DLD1 (cell line): ENCODE results near the gene NR2F1.

Experiments
- in situ Hi-C: cut with HindIII; loops from 2 replicates; pipeline ENCODE4 v1.10.0; 2017; ENCODE audit warnings: low sequenced_read_pairs

The NR2F1 gene

DNA sequence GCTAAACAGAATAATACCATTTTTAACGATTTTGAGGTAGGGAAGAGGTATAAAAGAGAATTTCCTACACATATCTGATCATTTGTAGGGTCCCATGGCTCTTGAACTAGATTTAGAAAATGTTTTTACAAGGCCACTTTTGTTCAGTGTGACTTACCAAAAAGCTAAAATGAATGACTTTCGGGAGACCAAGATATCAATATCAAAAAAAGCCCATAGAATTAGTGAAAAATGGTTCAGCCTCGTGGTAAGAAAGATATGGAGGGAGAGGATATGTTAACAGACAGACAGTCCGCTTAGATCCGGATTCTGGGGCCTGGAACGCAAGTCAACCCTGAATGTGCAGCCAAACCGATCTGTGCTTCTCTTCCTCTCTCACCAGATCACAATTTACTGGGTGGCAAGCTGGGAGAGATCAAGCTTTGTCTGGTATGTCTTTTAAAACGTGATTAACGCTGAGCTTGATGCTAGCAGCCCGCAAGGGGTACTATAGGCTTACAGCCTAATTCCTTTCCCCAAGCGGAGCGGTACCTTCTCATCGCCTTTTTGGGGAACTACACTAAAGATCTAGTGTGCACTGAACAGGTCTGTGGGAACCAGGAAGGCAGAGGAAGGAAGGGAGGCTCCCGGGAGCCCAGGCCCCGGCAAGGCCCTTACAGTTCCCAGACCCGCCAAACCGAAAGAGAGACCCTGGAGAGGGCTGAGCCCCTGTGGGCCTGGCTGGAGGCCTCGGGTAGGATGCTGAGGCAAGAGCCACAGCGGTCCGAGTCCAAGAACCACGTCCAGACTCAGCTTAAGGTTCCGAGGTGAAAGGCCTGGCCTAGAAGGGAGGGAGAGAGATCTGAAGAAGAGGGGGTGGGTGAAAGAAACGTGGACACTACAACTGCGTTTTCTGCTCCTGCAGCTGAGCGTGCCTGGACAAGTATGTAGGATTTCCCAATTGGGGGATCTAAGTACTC, 4.9 kb upstream of the NR2F1 start:
- in situ Hi-C loops: no loop called here

DNA sequence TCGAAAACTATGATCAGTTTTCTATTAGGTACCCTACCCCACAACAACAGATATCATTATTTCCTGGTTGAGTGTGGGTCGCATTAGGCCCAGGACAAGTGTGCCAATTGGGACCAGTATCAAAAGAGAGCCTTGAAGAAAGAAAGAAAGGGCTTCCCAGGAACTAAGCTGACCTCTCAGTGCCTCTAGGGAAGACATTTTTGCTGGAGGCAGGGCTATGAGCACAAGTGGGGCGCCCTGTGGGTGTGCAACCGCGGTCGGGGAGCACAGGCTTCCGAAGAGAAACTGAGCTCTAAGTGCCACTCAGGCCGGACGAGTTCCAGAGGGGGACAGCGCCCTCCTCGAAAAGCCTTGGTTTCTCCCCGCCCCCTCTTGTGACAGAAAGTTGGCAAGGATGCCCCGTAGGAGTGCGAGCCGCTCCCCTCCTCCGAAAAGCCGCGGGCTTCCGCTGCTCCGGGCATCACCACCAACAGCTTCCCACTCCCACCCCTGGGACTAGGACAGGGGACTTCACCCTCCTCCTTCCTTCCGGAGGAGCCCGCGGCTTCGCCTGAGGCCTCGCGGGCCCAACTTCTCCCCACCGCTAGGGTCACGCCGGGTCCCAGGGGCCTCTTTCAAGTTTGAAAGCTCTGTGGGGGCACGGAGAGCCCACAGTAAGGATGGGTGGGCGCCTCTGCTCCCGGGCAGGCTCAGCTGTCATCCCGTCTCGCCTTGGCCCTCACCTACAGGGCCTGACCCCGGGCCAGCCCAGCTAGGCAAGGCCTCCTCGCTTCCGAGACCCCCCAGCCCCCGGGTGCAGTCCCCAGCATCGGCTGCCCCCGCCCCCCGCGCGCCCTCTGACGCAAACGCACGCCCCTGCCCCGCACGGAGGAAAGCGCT, 4.0 kb upstream of the NR2F1 start:
- in situ Hi-C loops: no loop called here

DNA sequence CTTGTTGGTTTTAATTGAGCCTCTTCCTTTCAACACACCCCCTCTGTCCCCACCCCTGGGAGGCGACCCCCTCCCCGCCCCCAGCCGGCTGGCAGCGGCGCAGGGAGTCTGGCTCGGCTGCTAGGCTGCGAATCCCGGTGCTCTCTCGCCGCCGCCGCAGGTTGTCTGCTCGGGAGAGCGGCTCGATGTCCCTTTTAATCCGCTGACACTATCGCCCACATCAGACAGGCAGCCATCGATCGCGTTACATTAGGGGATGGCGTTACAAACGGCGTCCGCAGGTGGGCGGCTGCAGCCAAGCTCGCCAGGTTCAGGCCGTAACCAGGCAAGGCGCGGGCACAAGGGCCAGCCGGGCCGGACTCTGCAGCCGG, 3.3 kb upstream of the NR2F1 start:
- in situ Hi-C loops: no loop called here

DNA sequence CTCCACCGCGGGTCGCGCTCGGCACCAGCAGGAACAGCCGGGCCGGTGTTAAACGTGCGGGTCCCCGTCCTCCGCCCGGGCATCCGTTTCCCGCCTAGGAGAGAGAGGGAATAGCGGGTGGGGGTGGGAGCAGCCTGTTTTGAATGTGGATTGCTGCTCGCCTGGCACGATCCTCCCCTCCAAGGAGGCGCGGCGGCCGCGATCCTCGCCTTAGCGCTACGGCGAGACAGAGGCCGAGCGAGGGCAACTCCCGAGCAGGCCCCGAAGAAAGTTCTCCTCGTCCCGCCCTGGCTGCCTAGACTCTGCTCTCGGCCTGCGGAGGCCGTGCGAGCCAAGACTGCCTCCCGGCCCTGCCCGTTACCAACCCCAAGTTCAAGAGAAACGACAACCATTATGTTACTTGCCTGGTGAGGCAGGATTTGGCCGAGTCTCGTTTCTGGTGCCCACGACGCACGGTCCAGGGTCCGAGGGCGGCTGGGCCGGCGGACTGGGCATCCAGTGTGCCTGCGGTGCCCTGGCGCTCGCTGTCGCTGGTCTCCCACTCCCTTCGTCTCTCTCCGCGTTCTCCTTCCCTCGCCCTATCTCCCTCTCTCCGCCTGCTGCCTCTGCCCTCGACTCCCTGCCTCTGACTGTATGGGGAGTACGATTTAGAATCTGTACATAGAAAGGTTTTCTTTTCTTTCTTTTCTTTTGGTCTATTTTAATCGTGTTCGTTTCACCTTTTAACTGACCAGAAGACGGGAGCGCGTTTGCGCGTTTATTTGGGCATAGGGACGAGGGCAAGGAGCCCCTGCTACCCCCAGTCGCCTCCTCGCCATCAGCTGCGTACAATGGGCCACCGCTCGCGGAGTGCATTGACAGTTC, 2.7 kb upstream of the NR2F1 start:
- in situ Hi-C loops: no loop called here

DNA sequence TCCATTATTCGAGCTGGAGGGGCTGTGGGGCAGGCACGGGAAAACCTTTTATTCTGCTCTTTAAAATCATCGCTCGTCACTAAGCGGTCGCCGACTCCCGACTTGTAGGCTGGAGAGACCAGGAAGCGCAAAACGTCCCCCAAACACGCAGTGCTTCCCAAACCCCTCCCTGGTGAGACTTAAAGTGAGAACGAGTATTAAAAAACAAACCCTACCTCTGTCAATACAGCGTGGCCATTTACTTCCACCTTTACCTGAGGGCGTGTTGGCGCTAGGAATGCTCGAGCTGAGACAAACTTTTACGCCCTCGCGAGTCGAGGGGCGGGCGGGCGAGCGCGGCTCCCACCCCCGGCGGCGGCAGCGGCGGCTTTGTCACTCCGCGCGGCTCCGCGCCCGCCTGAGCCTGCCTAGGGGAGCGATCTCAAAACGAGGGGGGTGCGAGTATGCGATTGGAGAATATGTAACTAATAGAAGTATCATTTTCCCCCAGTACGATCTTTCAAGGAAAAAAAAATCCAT, 2.0 kb upstream of the NR2F1 start, which contains the start of gene NR2F1-AS1:
NR2F1-AS1 (minus strand) TSS at position 293 of the 519 bp plus-strand sequence.
- in situ Hi-C loops: no loop called here

DNA sequence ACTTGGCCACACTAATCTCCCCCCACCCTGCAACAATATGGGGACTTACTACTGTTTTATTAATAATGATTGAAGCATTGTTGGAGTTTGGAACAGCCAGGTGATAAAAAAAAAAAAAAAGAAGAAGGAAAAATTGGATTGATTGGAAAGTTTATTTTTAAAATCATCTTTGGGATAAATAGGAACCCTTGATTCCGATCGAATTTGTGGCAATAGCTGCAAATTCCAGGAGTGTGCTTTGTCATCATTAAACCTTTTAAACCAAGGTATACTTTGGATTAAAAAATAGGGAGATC, 907 bp upstream of the NR2F1 start:
- in situ Hi-C loops: no loop called here

DNA sequence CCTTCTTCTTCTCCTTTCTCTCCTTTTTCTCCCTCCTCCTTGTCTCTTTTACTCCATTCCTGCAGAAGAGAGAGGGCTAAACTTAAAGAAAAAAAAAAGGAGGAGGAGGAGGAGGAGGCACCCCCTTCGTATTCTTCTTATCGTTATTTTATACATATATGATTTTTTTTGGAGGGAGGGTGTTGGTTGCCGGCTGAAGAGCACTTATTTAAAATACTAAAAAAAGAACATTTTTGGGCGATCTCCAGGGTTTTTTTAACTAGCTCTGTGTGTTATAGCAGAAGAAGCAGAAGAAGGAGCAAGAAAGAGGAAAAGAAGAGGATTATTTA, 381 bp downstream of the NR2F1 start:
- in situ Hi-C loops: no loop called here

DNA sequence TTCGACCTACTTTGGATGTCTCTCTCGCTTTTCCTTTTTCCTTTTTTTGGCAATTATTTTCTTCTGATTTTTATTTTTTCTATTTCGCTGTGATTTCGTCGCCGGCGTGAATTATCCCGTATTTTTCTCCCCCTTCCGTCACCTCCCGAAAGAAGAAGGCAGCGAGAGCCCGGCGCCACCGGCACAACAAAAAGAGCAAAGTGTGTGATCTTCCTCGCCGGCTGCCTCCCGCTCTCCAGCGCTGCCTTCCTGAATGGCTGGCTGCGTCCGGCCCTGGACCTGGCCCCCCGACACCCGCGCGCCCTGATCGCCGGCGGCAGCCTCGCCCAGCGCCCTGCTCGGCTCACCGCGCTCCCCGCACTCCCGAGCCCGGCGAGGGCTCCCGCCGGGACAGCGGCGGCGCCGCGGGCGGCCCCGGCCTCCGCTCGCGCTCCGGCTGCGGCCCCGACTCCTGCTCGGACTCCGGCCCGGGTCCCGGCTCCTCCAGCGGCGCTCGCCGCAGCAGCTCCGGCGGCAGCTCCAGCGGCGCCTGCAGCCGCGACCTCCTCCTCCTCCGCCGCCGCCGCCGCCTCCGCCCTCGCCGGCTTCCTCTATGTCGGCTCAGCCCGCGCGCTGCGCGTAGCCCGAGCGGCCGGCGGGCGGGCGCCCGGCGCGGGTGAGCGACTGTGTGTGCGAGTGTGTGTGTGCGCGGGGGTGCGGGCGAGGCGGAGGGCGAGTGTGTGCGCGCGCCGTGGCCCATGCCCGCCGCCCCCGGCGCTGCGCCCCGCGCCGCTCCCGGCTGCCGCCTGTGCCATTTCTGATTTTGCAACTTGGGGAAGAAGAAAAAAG, 960 bp downstream of the NR2F1 start:
- in situ Hi-C loops: no loop called here

DNA sequence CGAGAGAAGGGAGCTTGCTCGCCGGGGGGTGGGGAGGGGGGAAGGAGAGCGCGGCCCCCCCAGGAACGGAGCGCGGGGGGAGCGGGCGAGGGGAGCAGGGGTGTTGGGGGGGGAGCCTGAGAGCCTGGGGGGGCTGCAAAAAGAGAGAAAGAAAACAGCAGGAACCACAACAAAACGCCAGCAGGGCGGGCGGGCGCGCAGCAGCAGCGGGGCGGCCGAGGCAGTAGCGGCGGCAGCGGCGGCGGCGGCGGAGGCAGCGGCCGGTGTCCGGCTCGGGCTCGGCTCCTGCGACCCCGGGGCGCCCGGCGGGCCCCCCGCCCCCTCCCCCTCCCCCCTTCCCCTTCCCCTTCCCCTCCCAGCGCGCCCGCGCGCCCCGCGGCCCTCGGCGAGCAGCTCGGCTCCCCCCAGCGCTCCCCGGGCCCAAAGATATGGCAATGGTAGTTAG, 1.6 kb downstream of the NR2F1 start:
- in situ Hi-C loops: no loop called here

DNA sequence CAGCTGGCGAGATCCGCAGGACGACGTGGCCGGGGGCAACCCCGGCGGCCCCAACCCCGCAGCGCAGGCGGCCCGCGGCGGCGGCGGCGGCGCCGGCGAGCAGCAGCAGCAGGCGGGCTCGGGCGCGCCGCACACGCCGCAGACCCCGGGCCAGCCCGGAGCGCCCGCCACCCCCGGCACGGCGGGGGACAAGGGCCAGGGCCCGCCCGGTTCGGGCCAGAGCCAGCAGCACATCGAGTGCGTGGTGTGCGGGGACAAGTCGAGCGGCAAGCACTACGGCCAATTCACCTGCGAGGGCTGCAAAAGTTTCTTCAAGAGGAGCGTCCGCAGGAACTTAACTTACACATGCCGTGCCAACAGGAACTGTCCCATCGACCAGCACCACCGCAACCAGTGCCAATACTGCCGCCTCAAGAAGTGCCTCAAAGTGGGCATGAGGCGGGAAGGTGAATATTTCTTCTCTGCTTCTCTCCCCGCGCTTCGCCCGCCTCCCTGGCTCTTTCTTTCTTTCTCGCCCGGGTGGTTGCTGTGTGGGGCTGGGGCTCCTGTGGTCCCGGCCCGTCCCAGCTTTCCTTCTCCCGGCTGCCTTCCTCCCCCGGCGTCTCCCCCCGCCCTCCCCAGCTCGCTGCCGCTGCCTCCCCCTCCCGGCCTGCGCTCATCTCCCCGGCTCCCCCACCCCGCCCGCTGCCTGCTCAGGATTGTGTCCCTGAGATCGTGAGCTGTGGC, 2.2 kb downstream of the NR2F1 start:
- in situ Hi-C loops: no loop called here

DNA sequence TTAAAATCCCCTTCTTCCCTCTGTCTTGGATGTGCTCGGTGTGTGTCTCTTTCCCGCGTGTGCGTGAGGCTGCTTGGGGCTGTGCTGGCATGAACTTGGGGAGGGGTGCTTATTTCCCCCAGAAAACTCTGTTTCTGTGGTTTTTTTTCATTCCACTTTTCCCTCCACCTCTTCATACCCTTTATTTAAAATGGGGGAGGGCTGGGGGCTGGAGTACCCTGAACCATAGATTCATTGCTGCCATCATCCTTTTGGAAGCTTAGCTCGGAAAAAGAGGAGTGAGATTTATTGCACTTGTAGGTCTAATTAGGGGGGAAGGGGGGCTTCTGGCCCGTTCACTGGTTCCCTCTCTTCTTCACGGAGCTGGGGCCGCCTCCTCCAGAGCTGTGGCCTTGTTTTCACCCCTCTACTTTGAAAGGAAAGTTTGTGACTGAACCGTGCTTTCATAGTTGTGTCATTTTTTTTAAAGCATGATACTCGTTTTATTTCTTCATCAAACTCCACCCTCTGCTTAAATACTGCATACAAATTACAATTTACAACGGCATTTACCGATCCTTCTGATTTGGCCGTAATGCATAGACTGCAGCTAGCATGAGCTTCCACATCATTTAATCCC, 2.9 kb downstream of the NR2F1 start:
- in situ Hi-C loops: no loop called here

DNA sequence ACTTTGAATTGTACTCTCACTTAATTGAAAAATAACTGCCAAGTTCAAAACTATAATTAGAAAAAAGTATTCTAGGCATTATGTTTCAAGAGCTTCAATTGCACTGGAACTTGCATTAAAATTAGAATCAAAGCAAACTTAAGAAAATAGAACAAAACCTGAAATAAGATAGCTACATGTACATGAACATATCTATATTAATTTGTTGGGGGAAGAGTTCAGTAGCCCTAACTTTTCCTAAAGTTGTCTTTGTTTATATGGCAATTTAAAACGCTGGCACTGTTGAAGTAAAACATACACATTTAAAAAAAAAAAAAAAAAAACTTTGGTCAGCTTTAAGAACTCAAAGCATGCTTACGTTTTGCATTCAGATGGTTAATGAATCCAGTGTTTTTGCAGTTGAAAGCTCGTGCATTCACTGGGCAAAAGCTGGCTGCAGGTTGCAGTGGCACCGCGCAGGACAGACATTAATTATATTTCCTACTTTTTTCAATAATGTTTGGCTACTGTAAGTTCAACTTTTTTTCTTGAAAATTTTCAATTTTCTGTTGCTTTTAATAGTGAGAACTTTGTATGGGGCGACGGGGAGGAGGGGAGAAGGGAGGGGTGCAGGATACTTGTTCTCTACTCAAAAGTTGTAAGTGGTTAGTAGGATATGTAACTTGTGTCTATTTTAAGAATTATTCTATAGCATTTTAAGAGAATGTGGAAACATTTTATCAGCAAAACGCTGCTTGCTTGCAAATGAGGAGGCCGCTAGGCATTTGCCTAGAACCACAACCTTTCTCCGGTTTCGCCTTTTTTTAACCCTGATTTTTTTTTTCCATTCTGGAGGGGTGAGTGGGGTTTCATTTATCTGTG, 3.9 kb downstream of the NR2F1 start:
- in situ Hi-C loops: no loop called here

DNA sequence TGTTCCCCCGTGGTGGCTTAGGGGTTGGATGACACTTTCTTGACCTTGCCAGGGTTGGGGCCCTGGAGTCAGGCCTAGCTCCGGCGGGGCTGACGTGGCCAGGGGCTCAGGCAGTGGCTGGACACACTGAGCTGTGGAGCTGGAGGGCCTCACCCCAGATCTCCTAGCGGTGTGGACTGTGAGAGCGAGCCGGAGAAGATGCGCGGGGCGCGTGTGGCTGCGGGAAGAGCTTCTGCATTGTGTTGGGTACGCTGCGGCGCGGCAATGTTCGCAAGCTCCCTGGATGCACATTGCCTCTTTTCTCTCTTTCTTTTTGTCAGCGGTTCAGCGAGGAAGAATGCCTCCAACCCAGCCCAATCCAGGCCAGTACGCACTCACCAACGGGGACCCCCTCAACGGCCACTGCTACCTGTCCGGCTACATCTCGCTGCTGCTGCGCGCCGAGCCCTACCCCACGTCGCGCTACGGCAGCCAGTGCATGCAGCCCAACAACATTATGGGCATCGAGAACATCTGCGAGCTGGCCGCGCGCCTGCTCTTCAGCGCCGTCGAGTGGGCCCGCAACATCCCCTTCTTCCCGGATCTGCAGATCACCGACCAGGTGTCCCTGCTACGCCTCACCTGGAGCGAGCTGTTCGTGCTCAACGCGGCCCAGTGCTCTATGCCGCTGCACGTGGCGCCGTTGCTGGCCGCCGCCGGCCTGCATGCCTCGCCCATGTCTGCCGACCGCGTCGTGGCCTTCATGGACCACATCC, 4.8 kb downstream of the NR2F1 start:
- in situ Hi-C loops: no loop called here

DNA sequence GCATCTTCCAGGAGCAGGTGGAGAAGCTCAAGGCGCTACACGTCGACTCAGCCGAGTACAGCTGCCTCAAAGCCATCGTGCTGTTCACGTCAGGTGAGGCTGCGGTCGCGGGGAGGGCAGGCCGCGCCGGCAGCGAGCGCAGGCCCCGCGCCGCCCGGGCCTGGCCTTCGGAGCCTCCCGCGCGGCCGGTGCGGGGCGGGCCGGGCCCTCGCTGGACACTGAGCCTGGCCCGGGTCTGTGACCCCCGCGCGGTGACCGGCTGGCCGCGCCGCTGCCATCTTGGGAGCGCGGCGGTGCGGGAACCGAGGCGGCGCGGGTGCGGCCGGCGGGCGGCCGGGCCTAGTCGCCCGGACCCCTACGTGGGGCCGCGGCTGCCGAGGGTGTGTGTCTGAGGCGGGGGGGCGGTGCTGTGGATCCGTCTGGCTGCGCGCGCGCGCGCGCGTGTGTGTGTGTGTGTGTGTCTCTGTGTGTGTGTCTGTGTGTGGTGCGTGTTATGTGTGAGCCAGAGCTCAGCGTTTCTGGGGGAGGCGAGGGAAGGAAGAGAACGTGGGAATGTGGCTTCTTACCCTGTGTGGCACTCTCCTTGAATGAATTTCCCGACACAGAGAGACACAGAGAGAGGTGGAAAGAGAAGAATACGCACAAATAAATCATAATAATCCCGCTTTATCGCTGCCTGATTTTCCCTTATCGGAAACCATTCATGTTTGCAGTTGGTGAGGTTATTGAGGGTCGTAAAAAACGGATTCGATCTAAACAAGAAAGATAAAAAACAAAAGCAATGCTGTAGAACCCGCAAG, 5.5 kb downstream of the NR2F1 start:
- in situ Hi-C loops: no loop called here

DNA sequence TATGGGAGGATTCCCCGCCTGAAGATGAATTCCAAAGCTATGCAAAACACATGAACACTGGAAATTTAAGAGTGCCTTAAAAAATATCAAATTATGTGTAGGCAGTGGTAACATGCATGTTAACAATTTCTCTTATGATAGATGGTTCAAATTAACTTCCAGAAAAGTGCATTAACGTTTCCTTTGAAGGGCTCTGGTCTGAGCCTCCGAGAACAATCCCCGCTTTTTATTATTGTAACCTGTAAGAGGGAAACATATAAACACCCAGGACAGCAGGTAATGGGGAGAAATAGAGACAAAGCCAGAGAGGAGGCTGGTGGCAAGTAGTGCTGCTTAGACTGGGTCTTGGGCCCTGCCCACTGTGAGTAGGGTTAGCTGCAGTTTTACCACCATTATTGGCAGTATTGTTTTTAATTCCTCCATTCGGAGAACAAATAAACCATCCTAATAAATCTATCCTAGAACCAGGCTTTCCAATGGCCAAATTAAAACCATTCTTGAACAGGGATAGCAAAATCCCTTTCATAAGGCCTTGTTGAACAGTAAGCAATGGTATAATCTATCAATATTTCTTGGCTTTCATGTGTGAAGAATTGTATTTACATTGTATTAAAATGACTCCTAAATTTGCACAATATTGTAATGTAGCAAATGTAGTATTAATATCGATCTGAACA, 6.3 kb downstream of the NR2F1 start:
- in situ Hi-C loops: no loop called here

DNA sequence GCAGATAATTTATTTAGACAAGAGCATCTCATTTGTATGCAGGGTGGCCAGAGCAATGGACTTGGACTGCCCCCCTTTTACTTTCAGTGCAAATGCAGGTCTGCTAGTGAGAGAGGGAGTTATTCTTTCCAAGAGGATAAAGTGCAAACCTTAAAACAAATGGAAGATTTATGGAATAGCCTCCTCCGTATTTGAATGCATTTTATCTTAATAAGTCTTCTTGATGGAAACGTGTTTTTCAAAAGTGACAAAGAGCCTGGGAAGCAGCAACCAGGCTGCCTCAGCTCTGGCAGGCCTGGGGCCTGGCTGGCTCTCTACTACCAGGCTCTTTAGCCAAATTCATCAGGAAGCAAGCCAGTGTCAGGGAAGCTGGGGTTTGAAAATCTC, 6.8 kb downstream of the NR2F1 start:
- in situ Hi-C loops: no loop called here
